Ovary (tissue), 9 donors: ENCODE data around the gene CNTN5. TPM values are rescaled to one million over a fixed set of nuclear protein-coding genes. Genes with fewer than 3 reads are reported as not detected.

Experiments
- DNase-seq, 5 donors: peaks; one replicate each; pipeline ENCODE4 v3.0.0-alpha.2; 2019 to 2020
- H3K27ac ChIP-seq, 2 donors: fragments of 200-600 bp; one replicate each; pipeline versions ENCODE4 v1.5.1 to v1.8.0; 2019 to 2022
- H3K27me3 ChIP-seq: fragments of 200-600 bp; one replicate; pipeline ENCODE4 v1.8.0; 2022
- H3K36me3 ChIP-seq: fragments of 200-600 bp; sonication (generic); one replicate; pipeline ENCODE4 v1.5.1; 2019
- H3K4me1 ChIP-seq: one replicate; pipeline ENCODE4 v1.8.1; 2013; ENCODE audit warnings: mild to moderate bottlenecking, moderate library complexity; ENCODE audit not compliant: insufficient read depth
- H3K4me3 ChIP-seq: fragments of 200-600 bp; sonication (generic); one replicate; pipeline ENCODE4 v1.5.1; 2017
- H3K9me3 ChIP-seq, 2 donors: fragments of 200-600 bp in 1 of 2; sonication (generic) in 1 of 2; one replicate each; pipeline versions ENCODE4 v1.5.1 to v1.8.1; 2013 to 2019; ENCODE audit warnings: mild to moderate bottlenecking in 1 of 2, moderate library complexity in 1 of 2
- EP300 ChIP-seq: sonication (generic); formaldehyde crosslinking; IDR thresholded peaks from one replicate; pipeline ENCODE4 v1.6.1; 2017; ENCODE audit warnings: antibody characterized with exemption
- POLR2A ChIP-seq: fragments of 450-650 bp; IDR thresholded peaks from one replicate; pipeline ENCODE4 v1.6.1; 2017; ENCODE audit warnings: antibody characterized with exemption, mild to moderate bottlenecking, moderate library complexity
- WGBS, 3 donors: extraction: QIAGEN DNeasy Blood & Tissue Kit in 1 of 3; methylation state at CpG; one replicate each; pipeline versions ENCODE4 v1.1.5 to v1.1.7; 2013 to 2017; 5-methylcytosine and 5-hydroxymethylcytosine counted together
- intact Hi-C, 4 donors: fragments of 100-400 bp; cut with DNase I; formaldehyde crosslinking; loops; one replicate each; pipeline versions ENCODE4 v1.11.0 to v1.15.1; 2022 to 2023
- polyA plus RNA-seq, 2 donors: library from polyadenylated mRNA; stranded (reverse); fragments of 200-250 nt in 1 of 2; fragments of 350-450 nt in 1 of 2; fragmentation: Illumina TruSeq in 1 of 2; extraction: RNeasy Lipid Tissue Mini Kit (QIAGEN cat#74804) in 1 of 2; gene quantifications; one replicate each; pipeline ENCODE4 v1.2.3, GENCODE V29; 2013 to 2014
- total RNA-seq, 7 donors: library from RNA; depleted of rRNA in 2 of 7; stranded (reverse); fragments of >200 nt in 2 of 7; fragmentation: NEBNext Ultra II Directional in 3 of 7; extraction: Animal tissue kit (Norgen Biotek cat#: 25700) in 3 of 7; gene quantifications; one replicate each; pipeline versions ENCODE4 v1.1.0 to v1.2.4, GENCODE V29; 2016 to 2023
- TF ChIP-seq, protein P1 (sequence below), 3 donors: fragments of 450-650 bp in 2 of 3; fragments of 200-600 bp in 1 of 3; IDR thresholded peaks; one replicate each; pipeline versions ENCODE4 v1.5.1 to v1.8.0; 2016 to 2022; ENCODE audit warnings: antibody characterized with exemption in 3 of 3, mild to moderate bottlenecking in 1 of 3
- donor health status: DM: no; HTN: no; CAD: no; lungs with moderate emphysema.
- donor health status: DM: no; HTN: no; CAD: no.
- donor health status: Bipolar disorder and iron deficiency.
- donor health status: DM: yes; HTN: yes; CAD: no.
- donor health status: DM: no; HTN: no; CAD: no.
- donor health status: DM: yes; HTN: yes; CAD: no.

The CNTN5 gene
- total and polyA plus RNA-seq, 9 donors, result 0.02 to 1.1 (median 0.15) TPM; not detected in 5

DNA sequence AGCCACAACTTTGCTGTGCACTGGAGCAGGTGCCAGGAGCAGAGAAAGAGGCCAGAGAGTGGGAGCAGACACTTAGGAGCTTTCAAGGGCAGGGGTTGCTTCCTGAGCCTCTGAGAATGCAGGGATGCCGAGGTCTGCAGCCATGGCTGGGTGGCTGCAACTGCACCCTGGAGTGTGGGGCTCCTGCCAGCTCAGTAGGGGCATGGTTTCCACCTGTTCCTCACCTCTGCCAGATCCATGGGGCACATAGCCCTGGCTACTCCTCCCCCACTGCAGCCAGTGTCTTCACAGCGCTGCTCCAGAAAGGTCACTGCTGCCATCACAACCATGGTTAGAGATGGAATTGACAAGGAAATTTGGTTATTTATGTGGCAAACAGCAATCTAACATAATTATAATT, 404.8 kb downstream of the CNTN5 start:
- no peak for DNase-seq
- no peak for TF ChIP-seq EP300
- WGBS, 3 donors, result 50 to 69% (median 58%) methylated on average over 2 of the region's 2 CpGs

DNA sequence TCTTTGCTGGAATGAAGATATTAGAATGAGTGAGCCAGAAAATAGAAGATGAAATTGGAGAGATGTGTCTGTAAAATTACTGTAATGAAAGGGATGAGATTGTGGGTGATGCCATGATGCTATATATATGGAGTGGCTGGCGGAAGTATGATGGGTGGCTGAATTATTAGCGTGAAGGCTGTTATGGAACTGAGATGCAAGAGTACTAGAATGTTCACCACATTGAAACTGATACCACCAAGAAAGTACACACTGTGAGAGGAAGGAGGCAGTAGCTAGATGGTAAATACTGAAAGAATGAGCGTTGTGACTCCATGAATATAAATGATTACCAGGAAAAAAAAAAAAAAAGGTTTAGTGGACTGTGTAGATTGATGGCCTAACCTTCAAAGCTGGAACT, 411.9 kb downstream of the CNTN5 start:
- H3K4me1 ChIP-seq, result no peaks in the 10 kb centered on the region

More for the DNA sequence above, 404.8 kb downstream of the CNTN5 start:
- intact Hi-C loops, result no loop called here
- Histone ChIP-seq H3K9me3 (no peaks in the 10 kb centered on the region), H3K4me1 (no peaks in the 10 kb centered on the region), H3K36me3 (no peaks in the 10 kb centered on the region), H3K27me3 (no peaks in the 10 kb centered on the region), H3K27ac (no peak overlapping the region), H3K4me3 (no peak overlapping the region)

DNA sequence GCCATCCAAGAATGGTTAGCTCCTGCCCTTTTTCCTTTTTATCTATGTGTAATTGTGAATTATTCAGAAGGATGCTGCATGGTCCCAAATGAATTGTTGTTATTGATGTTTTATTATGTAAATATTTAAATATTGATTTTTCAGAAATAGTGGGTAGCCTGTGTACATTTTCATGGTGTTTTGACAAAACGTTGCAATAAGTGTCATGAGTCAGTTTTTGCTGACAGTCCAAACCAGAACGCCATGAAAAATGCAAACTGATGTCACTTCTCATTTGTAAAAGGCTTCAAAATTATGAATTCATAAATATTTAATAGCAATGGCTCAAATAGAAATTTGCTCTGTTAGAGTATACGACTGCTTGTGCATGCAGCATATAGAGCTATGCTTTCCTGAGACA, 422.5 kb downstream of the CNTN5 start:
- H3K27ac ChIP-seq, result no peak overlapping the region
- no peak for DNase-seq
- H3K4me3 ChIP-seq, result no peak overlapping the region
- WGBS, 3 donors, result 73 to 82% (median 77%) methylated on average over 3 of the region's 3 CpGs
- H3K9me3 ChIP-seq, result no peaks in the 10 kb centered on the region
- intact Hi-C loops, result no loop called here
- H3K36me3 ChIP-seq, result no peaks in the 10 kb centered on the region
- H3K27me3 ChIP-seq, result no peaks in the 10 kb centered on the region
- no peak for TF ChIP-seq POLR2A
- no peak for TF ChIP-seq EP300
- TF ChIP-seq, protein P1, sequence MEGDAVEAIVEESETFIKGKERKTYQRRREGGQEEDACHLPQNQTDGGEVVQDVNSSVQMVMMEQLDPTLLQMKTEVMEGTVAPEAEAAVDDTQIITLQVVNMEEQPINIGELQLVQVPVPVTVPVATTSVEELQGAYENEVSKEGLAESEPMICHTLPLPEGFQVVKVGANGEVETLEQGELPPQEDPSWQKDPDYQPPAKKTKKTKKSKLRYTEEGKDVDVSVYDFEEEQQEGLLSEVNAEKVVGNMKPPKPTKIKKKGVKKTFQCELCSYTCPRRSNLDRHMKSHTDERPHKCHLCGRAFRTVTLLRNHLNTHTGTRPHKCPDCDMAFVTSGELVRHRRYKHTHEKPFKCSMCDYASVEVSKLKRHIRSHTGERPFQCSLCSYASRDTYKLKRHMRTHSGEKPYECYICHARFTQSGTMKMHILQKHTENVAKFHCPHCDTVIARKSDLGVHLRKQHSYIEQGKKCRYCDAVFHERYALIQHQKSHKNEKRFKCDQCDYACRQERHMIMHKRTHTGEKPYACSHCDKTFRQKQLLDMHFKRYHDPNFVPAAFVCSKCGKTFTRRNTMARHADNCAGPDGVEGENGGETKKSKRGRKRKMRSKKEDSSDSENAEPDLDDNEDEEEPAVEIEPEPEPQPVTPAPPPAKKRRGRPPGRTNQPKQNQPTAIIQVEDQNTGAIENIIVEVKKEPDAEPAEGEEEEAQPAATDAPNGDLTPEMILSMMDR (IDR thresholded peaks at IDR 0.05), result no peak
- no peaks in the 10 kb centered on the region for H3K4me1 ChIP-seq

More for the DNA sequence above, 411.9 kb downstream of the CNTN5 start:
- no peaks in the 10 kb centered on the region for H3K9me3 ChIP-seq
- no peak overlapping the region for H3K4me3 ChIP-seq
- 88 to 91% (median 90%) methylated on average over 3 of the region's 3 CpGs for WGBS, 3 donors
- no peaks in the 10 kb centered on the region for H3K36me3 ChIP-seq
- TF ChIP-seq, protein P1 (IDR thresholded peaks at IDR 0.05), result no peak
- TF ChIP-seq EP300 (no peak), POLR2A (no peak)
- no peak overlapping the region for H3K27ac ChIP-seq
- intact Hi-C loops, result no loop called here
- H3K27me3 ChIP-seq, result no peaks in the 10 kb centered on the region
- no peak for DNase-seq

DNA sequence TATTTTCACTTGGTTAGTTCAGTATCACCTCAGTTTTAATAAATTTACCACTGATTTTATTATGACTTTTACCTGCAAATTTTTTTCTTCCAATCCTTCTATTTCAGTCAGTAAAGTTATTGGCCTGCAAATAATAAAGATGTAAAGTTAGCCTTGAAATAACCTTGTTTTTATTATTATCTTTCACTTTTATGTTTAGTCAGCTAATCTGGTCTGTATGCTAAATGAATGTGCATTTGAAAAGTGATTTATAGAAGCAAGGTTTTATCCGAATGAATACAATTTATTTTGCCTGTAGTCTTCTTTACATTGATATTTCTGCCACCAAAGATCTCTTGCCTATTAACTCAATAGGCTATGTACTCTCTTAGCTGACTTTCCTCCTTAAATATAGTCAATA, 425.7 kb downstream of the CNTN5 start:
- TF ChIP-seq, protein P1 (IDR thresholded peaks at IDR 0.05), result no peak
- TF ChIP-seq POLR2A (no peak), EP300 (no peak)
- Histone ChIP-seq H3K4me3 (no peak overlapping the region), H3K4me1 (no peaks in the 10 kb centered on the region), H3K27me3 (no peaks in the 10 kb centered on the region), H3K9me3 (no peaks in the 10 kb centered on the region), H3K27ac (no peak overlapping the region), H3K36me3 (no peaks in the 10 kb centered on the region)
- DNase-seq, result no peak
- 52 to 61% (median 59%) methylated on average over 1 of the region's 1 CpG for WGBS, 3 donors
- intact Hi-C loops, result no loop called here

DNA sequence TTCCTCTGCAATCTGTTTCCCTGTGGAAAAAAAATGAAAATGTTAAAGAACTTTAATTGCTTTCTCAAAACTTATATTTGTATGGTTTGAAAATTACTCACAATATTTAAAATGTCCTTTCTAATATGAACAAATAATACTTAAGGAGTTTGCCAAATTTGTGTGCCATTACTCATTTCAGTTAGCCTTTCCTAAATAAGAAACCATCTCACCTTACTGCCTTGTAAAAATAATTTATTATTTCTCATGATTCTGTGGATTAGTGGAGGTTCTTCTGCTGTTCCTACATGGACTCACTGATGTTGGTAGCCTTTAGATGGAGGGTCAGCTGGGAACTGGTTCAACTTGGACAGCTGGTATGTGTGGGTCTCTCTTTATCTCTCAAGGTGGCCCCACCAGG, 428.6 kb downstream of the CNTN5 start:
- Histone ChIP-seq H3K36me3 (no peaks in the 10 kb centered on the region), H3K4me1 (no peaks in the 10 kb centered on the region), H3K27ac (no peak overlapping the region), H3K9me3 (no peaks in the 10 kb centered on the region), H3K4me3 (no peak overlapping the region), H3K27me3 (no peaks in the 10 kb centered on the region)
- intact Hi-C loops, result no loop called here
- no peak for DNase-seq
- TF ChIP-seq, protein P1 (IDR thresholded peaks at IDR 0.05), result no peak
- TF ChIP-seq POLR2A (no peak), EP300 (no peak)
